K562 (cell line): ENCODE results near the gene OR2G2. TPM values are rescaled to one million over a fixed set of nuclear protein-coding genes. Genes with fewer than 3 reads are reported as not detected.

Source experiments
- ATAC-seq: fragments of 200-7000 bp; cut with Tn5 transposase; 3 replicates; pipeline ENCODE4 v1.9.1; 2020; ENCODE audit warnings: moderate library complexity
- BruUV-seq: library from RNA; stranded (reverse); fragments of 400-500 nt; replicated peaks from 2 replicates; lab custom pipeline; 2021; lab: Mats Ljungman, UMichigan
- CTCF ChIA-PET: fragments of 300-600 bp; formaldehyde crosslinking; extraction: SDS; loops from one replicate; lab custom pipeline; 2021; ENCODE audit warnings: low intra/inter-chr PET ratio; lab: Yijun Ruan, JAX
- POLR2A ChIA-PET: fragments of 300-600, 350-650 bp; sonication (Branson Sonifier 250); formaldehyde crosslinking; extraction: SDS; loops from one replicate; lab custom pipeline; 2021; ENCODE audit warnings: antibody characterized with exemption, inconsistent platforms; lab: Yijun Ruan, JAX
- DNase-seq, 4 experiments: peaks; one replicate each; pipeline versions ENCODE4 v3.0.0 to v3.0.0-alpha.2; 2011 to 2018; ENCODE audit warnings: low spot score in 3 of 4, mixed read lengths in 3 of 4; ENCODE audit errors: extremely low read depth in 1 of 4
- FAIRE-seq: peaks from 2 replicates; lab custom pipeline; 2011; peaks lifted over from hg19 to GRCh38; lab: Jason Lieb, UNC
- H2AFZ ChIP-seq: 2 replicates; pipeline ENCODE4 v1.6.0; 2011; ENCODE audit warnings: low read depth, low read length, control low read depth, inconsistent platforms
- H3K27ac ChIP-seq: fragments of 200-600 bp; 3 replicates; pipeline ENCODE4 v1.8.0; 2011; ENCODE audit warnings: low read depth, mild to moderate bottlenecking, control low read depth, inconsistent platforms, low read length, moderate library complexity, mixed read lengths; ENCODE audit errors: extremely low read depth
- H3K27me3 ChIP-seq, 2 experiments: fragments of 300-600 bp in 1 of 2; 2 replicates in 1 of 2; 3 replicates in 1 of 2; pipeline versions ENCODE4 v1.6.0 to v1.8.0; 2011; ENCODE audit warnings: inconsistent platforms in 2 of 2, low read length in 2 of 2, mild to moderate bottlenecking in 1 of 2, mixed read lengths in 1 of 2, moderate library complexity in 1 of 2; ENCODE audit not compliant: control insufficient read depth in 2 of 2, insufficient read depth in 2 of 2
- H3K36me3 ChIP-seq: fragments of 300-600 bp; 3 replicates; pipeline ENCODE4 v1.8.0; 2011; ENCODE audit warnings: mild to moderate bottlenecking, low read length, inconsistent platforms; ENCODE audit not compliant: control insufficient read depth, insufficient read depth
- H3K4me1 ChIP-seq, 2 experiments: fragments of 200-600 bp in 1 of 2; replicated peaks in 1 of 2; 2 replicates in 1 of 2; 3 replicates in 1 of 2; pipeline versions ENCODE4 v1.5.1 to v1.8.0; 2011; ENCODE audit warnings: inconsistent platforms in 2 of 2, low read length in 2 of 2, mild to moderate bottlenecking in 1 of 2, mixed read lengths in 1 of 2, moderate library complexity in 1 of 2; ENCODE audit not compliant: control insufficient read depth in 2 of 2, insufficient read depth in 2 of 2
- H3K4me2 ChIP-seq: 2 replicates; pipeline ENCODE4 v1.6.1; 2011; ENCODE audit warnings: low read length, control low read depth, inconsistent platforms, mixed read lengths; ENCODE audit not compliant: insufficient read depth
- H3K4me3 ChIP-seq: fragments of 200-600 bp; sonication (generic), shearing (Covaris generic); 2 replicates; pipeline ENCODE4 v1.5.1; 2016; ENCODE audit warnings: control low read depth, inconsistent platforms
- H3K79me2 ChIP-seq: fragments of 200-600 bp; 3 replicates; pipeline ENCODE4 v1.8.0; 2011; ENCODE audit warnings: low read length, inconsistent platforms; ENCODE audit not compliant: control insufficient read depth, insufficient read depth
- H3K9ac ChIP-seq, 2 experiments: 2 replicates each; pipeline versions ENCODE4 v1.6.0 to v1.6.1; 2011; ENCODE audit warnings: low read depth in 2 of 2, low read length in 2 of 2, control low read depth in 1 of 2, inconsistent platforms in 1 of 2, mild to moderate bottlenecking in 1 of 2, mixed read lengths in 1 of 2; ENCODE audit not compliant: insufficient read depth in 1 of 2
- H3K9me1 ChIP-seq: one replicate; pipeline ENCODE4 v1.6.0; 2011; ENCODE audit warnings: inconsistent platforms, mild to moderate bottlenecking, low read length, moderate library complexity; ENCODE audit not compliant: control insufficient read depth, insufficient read depth
- H3K9me3 ChIP-seq: replicated peaks from 2 replicates; pipeline ENCODE4 v1.5.1; 2011; ENCODE audit warnings: low read depth, low read length, inconsistent platforms; ENCODE audit not compliant: control insufficient read depth, insufficient read depth
- H4K20me1 ChIP-seq: replicated peaks from 2 replicates; pipeline ENCODE4 v1.6.1; 2011; ENCODE audit warnings: low read length, inconsistent platforms, mixed read lengths; ENCODE audit not compliant: control insufficient read depth, insufficient read depth
- ADNP ChIP-seq: fragments of 200-800 bp; sonication (Bioruptor generic); IDR thresholded peaks from 2 replicates; pipeline ENCODE4 v1.6.1; 2016; ENCODE audit warnings: missing genetic modification characterization, missing compliant biosample characterization
- CBFB ChIP-seq: sonication (generic); formaldehyde crosslinking; IDR thresholded peaks from 2 replicates; pipeline ENCODE4 v1.4.0; 2020; ENCODE audit warnings: mild to moderate bottlenecking, missing genetic modification reagents
- EP300 ChIP-seq: IDR thresholded peaks from 2 replicates; pipeline ENCODE4 v1.6.1; 2012; ENCODE audit warnings: low read length, improper control_type of control experiment
- FOXA3 ChIP-seq, 2 experiments: fragments of 450-650 bp in 1 of 2; sonication (generic) in 1 of 2; formaldehyde crosslinking; IDR thresholded peaks in 1 of 2; conservative IDR thresholded peaks in 1 of 2; 2 replicates each; pipeline versions ENCODE4 v1.4.0 to v1.8.0; 2020 to 2022; ENCODE audit warnings: mild to moderate bottlenecking in 2 of 2, missing genetic modification reagents in 1 of 2
- HMG20B ChIP-seq: fragments of 250-450 bp; sonication (Bioruptor Pico); IDR thresholded peaks from 2 replicates; pipeline ENCODE4 v1.5.0; 2021; ENCODE audit warnings: mild to moderate bottlenecking
- KDM4B ChIP-seq, 2 experiments: fragments of 450-650 bp in 1 of 2; sonication (generic) in 1 of 2; IDR thresholded peaks; 2 replicates each; pipeline ENCODE4 v1.6.1; 2016 to 2017; ENCODE audit warnings: borderline replicate concordance in 2 of 2, antibody characterized with exemption in 1 of 2, low read depth in 1 of 2, mild to moderate bottlenecking in 1 of 2
- POLR2AphosphoS5 ChIP-seq: IDR thresholded peaks from 2 replicates; pipeline ENCODE4 v1.6.1; 2011; ENCODE audit warnings: mild to moderate bottlenecking, low read depth, low read length, moderate library complexity; ENCODE audit not compliant: control insufficient read depth, insufficient read depth
- TFAM ChIP-seq: fragments of 250-450 bp; sonication (Bioruptor Pico); conservative IDR thresholded peaks from 2 replicates; pipeline ENCODE4 v1.5.0; 2021; ENCODE audit warnings: mild to moderate bottlenecking, moderate library complexity
- TSC22D4 ChIP-seq: fragments of 450-650 bp; IDR thresholded peaks from 2 replicates; pipeline ENCODE4 v1.6.1; 2016; ENCODE audit warnings: missing genetic modification characterization, missing biosample characterization, control low read depth
- ZNF197 ChIP-seq: fragments of 200-800 bp; sonication (Bioruptor generic); IDR thresholded peaks from 2 replicates; pipeline ENCODE4 v1.6.1; 2016; ENCODE audit warnings: low read depth, missing genetic modification characterization, missing compliant biosample characterization
- ZNF717 ChIP-seq: fragments of 250-450 bp; sonication (Bioruptor Pico); IDR thresholded peaks from 2 replicates; pipeline ENCODE4 v1.5.0; 2021
- ZNF76 ChIP-seq: fragments of 250-450 bp; sonication (Bioruptor Pico); IDR thresholded peaks from 2 replicates; pipeline ENCODE4 v1.4.0; 2020; ENCODE audit warnings: mild to moderate bottlenecking, moderate library complexity, borderline replicate concordance
- ZNF780A ChIP-seq: fragments of 250-450 bp; sonication (Bioruptor Pico); IDR thresholded peaks from 2 replicates; pipeline ENCODE4 v1.5.0; 2021; ENCODE audit warnings: mild to moderate bottlenecking
- WGBS: fragments of 100-300 bp; shearing (Covaris generic); methylation state at CpG from one replicate; pipeline ENCODE4 v1.1.6; 2016; ENCODE audit warnings: low coverage, mixed read lengths; ENCODE audit not compliant: insufficient coverage; ENCODE audit errors: missing lambda C conversion rate; 5-methylcytosine and 5-hydroxymethylcytosine counted together
- in situ Hi-C: fragments of 300-500 bp; cut with MboI; formaldehyde crosslinking; loops from 4 replicates; pipeline ENCODE4 v1.15.0; 2018; ENCODE audit warnings: inconsistent platforms, mixed read lengths
- intact Hi-C: fragments of 100-400 bp; cut with micrococcal nuclease; formaldehyde crosslinking; loops from 2 replicates; pipeline ENCODE4 v1.14.2; 2022
- polyA plus RNA-seq, 8 experiments: library from polyadenylated mRNA; depleted of rRNA in 4 of 8; stranded (reverse) in 5 of 8; unstranded in 3 of 8; fragments of >200 nt; fragmentation: Nextera tagmentation in 2 of 8; fragmentation: Illumina TruSeq in 1 of 8; extraction: Ambion mirVana in 2 of 8; extraction: Trizol in 1 of 8; gene quantifications; 2 replicates each; pipeline versions ENCODE4 v1.2.1 to v1.2.3, GENCODE V29; 2011 to 2014; ENCODE audit warnings: inconsistent platforms in 1 of 8, missing spikeins in 1 of 8
- total RNA-seq, 7 experiments: library from RNA; depleted of rRNA in 6 of 7; stranded (reverse); fragments of >200 nt in 6 of 7; fragmentation: Illumina TruSeq in 2 of 7; extraction: Trizol in 2 of 7; gene quantifications; 2 replicates each; pipeline versions ENCODE4 v1.2.1 to v1.2.3, GENCODE V29; 2011 to 2021; ENCODE audit warnings: low replicate concordance in 1 of 7
- TF ChIP-seq, protein P1 (sequence below): fragments of 450-650 bp; IDR thresholded peaks from one replicate; pipeline ENCODE4 v1.6.1; 2018; ENCODE audit warnings: mild to moderate bottlenecking, moderate library complexity; ENCODE audit not compliant: partially characterized antibody
- TF ChIP-seq, protein P2 (sequence below): fragments of 150-350 bp; conservative IDR thresholded peaks from 2 replicates; pipeline ENCODE4 v1.6.1; 2014; ENCODE audit warnings: low read length

Gene OR2G2
- total and polyA plus RNA-seq, 9 of the 15 experiments (the other 6 are each of a cell fraction or from before 2014, with no cell fraction given) = not detected

DNA sequence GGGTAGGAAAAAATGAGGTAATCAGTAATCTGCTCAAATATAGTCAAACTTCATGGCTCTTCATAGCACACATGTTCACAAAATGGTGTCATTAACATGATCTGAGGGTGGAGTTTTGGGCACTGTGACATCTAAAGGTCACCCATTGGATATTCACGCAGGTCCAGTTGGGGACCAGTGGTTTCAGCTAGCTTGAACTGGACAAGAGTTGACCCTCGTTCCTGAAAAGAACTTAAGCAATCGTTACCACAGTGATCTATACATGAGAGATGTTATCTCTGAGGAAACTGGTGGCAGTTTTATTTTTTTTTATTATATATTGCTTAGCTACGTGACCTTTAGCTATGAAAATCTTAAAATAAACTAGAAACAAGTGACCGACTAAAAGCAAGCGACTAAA lies 48.9 kb upstream of the OR2G2 start:
- FAIRE-seq (no peak), DNase-seq (no peak), ATAC-seq (no peak)
- Histone ChIP-seq H3K9me3 (no peaks in the 10 kb centered on the region), H3K9me1 (no peaks in the 10 kb centered on the region), H3K79me2 (no peaks in the 10 kb centered on the region), H3K9ac (no peak overlapping the region), H4K20me1 (no peaks in the 10 kb centered on the region), H3K27me3 (no peaks in the 10 kb centered on the region), H2AFZ (no peak overlapping the region), H3K27ac (no peak overlapping the region), H3K4me2 (no peak overlapping the region), H3K4me3 (no peak overlapping the region), H3K4me1 (no peaks in the 10 kb centered on the region), H3K36me3 (no peaks in the 10 kb centered on the region)
- no TSS peak for BruUV-seq
- POLR2A ChIA-PET = interaction anchor here (0.8 kb wide), 1 partner anchor 13 kb away, joined by 3 read pairs; no protein-coding TSS in a partner anchor
- CTCF ChIA-PET = no interaction called here
- in situ Hi-C loops = no loop called here
- TF ChIP-seq ZNF717 (CRISPR knock-in tag) = no peak
- TF ChIP-seq POLR2AphosphoS5 = no peak
- no peak for TF ChIP-seq HMG20B (CRISPR knock-in tag)
- no peak for TF ChIP-seq ZNF197 (CRISPR knock-in tag)
- TF ChIP-seq EP300 = no peak
- TF ChIP-seq, protein P1, sequence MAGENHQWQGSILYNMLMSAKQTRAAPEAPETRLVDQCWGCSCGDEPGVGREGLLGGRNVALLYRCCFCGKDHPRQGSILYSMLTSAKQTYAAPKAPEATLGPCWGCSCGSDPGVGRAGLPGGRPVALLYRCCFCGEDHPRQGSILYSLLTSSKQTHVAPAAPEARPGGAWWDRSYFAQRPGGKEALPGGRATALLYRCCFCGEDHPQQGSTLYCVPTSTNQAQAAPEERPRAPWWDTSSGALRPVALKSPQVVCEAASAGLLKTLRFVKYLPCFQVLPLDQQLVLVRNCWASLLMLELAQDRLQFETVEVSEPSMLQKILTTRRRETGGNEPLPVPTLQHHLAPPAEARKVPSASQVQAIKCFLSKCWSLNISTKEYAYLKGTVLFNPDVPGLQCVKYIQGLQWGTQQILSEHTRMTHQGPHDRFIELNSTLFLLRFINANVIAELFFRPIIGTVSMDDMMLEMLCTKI = no peak
- TF ChIP-seq FOXA3 (CRISPR knock-in tag; conservative IDR thresholded peaks at IDR 0.05 in 1 of 2, IDR thresholded peaks at IDR 0.05 in 1 of 2) = no peak
- no peak for TF ChIP-seq ADNP (tag)
- TF ChIP-seq CBFB (CRISPR knock-in tag) = no peak
- TF ChIP-seq, protein P2, sequence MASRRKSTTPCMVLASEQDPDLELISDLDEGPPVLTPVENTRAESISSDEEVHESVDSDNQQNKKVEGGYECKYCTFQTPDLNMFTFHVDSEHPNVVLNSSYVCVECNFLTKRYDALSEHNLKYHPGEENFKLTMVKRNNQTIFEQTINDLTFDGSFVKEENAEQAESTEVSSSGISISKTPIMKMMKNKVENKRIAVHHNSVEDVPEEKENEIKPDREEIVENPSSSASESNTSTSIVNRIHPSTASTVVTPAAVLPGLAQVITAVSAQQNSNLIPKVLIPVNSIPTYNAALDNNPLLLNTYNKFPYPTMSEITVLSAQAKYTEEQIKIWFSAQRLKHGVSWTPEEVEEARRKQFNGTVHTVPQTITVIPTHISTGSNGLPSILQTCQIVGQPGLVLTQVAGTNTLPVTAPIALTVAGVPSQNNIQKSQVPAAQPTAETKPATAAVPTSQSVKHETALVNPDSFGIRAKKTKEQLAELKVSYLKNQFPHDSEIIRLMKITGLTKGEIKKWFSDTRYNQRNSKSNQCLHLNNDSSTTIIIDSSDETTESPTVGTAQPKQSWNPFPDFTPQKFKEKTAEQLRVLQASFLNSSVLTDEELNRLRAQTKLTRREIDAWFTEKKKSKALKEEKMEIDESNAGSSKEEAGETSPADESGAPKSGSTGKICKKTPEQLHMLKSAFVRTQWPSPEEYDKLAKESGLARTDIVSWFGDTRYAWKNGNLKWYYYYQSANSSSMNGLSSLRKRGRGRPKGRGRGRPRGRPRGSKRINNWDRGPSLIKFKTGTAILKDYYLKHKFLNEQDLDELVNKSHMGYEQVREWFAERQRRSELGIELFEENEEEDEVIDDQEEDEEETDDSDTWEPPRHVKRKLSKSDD = no peak
- no peak for TF ChIP-seq ZNF780A
- no peak for TF ChIP-seq TFAM
- no peak for TF ChIP-seq KDM4B (IDR thresholded peaks at IDR 0.05; ENCODE audit: borderline replicate concordance in 2 of 2, low read depth in 1 of 2)
- TF ChIP-seq TSC22D4 (tag) = no peak
- TF ChIP-seq ZNF76 (CRISPR knock-in tag) = no peak
- intact Hi-C loops = no loop called here
- 0% methylated on average over 6 of the region's 6 CpGs for WGBS
